Fibroblast of skin of left quadriceps (primary cell): ENCODE measurements around the gene RASGRF1.

Source experiments
- DNase-seq, 2 experiments: peaks; one replicate each; pipeline ENCODE4 v3.0.0-alpha.2; 2013; ENCODE audit warnings: low read depth in 2 of 2

RASGRF1 gene

DNA sequence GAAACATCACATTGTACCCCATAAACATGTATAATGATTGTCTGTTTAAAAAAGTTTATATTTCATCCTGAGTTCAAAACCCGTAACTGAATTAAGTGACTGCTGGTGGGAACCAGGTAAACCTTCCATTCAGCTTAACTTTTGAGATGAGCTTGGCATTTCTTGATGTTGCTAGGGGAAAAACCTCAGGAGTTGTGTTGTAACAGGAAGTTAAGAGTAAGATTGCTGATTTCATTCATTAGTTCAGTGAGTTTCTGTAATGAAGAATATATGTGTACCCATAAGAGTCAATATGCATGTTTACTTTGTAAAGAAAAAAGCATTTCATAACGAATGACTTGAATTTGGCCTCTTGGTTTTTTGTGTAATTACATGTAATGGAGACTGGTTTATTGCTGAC lies 178.3 kb downstream of the RASGRF1 start:
- no peak for DNase-seq

DNA sequence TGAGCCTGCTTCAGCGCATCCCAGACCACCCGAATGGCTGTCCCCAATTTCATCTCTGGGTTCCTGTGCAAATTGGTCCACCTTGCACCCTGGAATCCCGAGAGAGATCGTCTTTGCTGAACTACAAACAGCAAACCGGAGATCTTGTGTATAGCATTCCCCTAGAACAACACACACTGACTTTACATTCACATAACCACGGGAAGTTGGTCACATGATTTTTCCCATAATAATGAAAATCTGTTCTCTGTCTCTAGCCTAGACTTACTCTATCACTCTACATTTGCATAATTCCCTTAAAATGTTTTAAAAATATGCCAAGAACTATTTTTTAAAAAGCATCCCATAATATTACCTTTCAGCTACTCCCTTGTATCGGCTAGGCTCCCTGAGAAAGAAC lies 180.3 kb downstream of the RASGRF1 start:
- no peak for DNase-seq
